ENCODE data around the gene ARFGEF3.
"Not testable (repeated sequence)": the region's sequence is repeated elsewhere in the genome, so short reads cannot be mapped to it uniquely, and the experiment has no call there.

ARFGEF3 gene

DNA sequence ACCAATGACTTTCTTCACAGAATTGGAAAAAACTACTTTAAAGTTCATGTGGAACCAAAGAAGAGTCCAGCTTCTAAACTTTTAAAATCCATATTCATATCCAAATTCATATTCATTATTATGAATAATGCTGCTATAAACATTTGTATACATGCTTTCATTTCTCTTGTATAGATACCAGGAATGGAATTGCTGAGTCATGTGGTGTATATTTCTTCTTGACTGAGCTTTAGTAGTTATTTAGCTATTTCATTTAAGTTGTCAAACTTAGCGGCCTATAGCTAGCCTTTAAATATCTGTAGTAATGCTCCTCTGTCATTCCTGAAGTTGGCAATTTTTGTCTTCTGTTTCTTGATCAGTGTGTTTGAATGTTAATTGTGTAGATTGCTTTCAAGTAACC lies 196.2 kb downstream of the ARFGEF3 start:
- no peak for DNase-seq (ENCODE audit: low read depth)

- DNase-seq (ENCODE audit: low read depth) = not testable (repeated sequence)
Measured at GRCh38 chr6:138368684-138369083, 206.9 kb downstream of the ARFGEF3 start.

DNA sequence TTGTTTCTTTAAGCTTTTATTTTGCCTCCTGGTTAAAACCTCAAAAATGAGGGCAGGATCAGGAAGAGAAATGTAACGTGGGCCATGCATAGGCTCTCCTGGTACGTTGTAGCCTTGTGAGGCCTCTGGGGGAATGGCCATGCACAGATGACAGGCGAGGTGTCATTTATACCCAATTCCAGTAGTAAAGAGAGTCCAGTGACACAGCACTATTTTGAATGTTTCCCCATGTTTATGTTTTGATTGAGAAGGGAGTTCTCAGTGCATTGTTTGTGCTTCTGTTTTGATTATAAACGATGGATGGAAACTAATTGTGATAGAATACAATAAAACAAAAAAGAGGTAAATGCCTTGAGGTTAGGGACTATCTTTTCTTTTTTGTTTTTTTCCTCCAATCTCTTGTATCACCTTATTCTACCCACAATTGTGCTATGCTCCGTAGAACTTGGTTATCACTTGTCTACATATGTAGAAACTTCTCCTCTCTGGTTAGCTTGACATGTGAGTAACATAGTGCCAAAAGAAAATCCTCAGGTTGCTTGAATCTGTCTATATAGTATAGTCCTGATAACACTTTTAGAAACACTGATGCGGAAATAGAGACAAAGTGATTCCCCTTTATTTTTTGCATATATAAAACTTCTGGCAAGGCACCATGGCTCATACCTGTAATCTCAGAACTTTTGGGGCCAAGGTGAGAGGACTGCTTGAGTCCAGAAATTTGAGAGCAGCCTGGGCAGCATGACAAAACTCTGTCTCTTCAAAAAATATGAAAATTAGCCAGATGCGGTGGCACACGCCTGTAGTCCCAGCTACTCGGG lies 209.1 kb downstream of the ARFGEF3 start:
- DNase-seq (ENCODE audit: low read depth) = no peak

GRCh38 chr6:138371452-138371711 lies 209.6 kb downstream of the ARFGEF3 start:
- no peak for DNase-seq (ENCODE audit: low read depth)

- no peak for DNase-seq (ENCODE audit: low read depth)
Measured at GRCh38 chr6:138371720-138372119, 210.0 kb downstream of the ARFGEF3 start.

DNA sequence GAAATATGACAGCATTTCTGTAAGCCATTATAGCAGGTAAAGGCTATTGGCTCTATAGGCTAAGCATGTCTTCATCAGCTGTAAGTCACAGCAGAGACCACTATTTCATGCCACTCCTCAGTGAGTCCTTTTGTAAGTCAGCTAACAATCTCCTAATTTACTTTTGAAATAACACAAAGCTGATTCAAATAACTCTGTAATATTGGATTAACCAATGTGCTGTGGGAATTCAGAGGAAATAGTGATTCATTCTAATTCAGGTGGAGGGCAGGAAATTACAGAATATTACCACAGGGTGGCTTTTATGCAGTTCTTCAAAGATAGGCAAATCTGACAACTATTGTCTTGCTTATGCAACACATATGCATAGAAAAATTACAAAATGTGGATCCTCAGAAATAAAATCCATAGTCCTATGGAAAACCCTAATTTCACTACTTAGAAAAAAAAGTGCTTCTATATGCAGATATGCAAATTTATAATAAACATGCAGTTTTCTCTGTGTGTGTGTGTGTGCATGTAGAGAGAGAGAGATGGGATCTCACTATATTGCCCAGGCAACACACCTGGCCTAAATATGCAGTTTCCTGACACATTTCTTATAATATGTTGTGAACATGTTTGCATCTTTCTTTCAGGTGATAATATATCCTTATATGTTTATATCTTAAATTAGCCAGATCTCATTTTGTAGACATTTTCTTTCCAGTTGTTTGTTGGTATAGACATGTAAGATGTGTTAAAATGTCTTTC lies 211.1 kb downstream of the ARFGEF3 start:
- DNase-seq (ENCODE audit: low read depth) = no peak

DNA sequence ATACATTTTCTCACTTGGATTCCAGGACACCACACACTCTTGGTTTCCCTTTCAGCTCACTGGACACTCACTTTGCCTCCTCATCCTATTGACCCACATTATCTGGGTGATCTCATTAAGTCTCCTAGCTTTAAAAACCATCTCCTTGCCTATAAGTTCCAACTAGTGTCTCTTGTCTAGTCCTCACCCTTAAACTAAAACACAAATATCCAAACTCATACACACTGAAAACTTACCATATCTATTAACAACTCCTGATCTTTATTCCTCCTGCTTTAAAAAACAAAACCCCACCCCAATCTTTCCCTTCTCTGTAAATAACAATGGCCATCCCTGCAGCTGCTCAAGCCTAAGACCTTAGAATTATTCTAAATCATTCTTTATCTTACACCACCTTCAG lies 212.5 kb downstream of the ARFGEF3 start:
- no peak for DNase-seq (ENCODE audit: low read depth)

- DNase-seq (ENCODE audit: low read depth) = no peak
Measured at GRCh38 chr6:138374815-138375214, 213.1 kb downstream of the ARFGEF3 start.

- no peak for DNase-seq (ENCODE audit: low read depth)
Measured at GRCh38 chr6:138377042-138377441, 215.3 kb downstream of the ARFGEF3 start.

DNA sequence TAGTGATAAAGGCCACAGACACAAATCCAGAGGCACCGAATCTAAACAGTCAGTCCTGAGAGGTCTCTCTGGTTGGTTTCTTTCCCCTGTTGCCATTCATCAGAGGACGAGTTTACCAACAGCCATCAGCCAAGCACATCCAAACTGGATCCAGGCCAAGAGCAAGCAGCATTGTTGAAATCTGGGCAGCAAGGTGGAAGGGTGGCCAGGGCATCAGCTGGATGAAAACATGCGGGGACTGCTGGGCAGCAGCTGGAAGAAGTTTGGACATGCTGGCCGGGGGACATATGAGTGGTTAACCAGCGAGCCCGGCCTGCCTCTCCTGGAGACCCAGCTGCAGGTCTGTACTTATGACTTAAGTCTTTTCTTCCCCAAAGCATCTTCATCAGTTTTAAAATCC lies 216.1 kb downstream of the ARFGEF3 start, which contains the start of gene SMIM28:
Gene SMIM28, plus strand, starts transcription at position 62 of the 400 bp plus-strand sequence. Its CDS starts 168 bp downstream, at position 230.
- DNase-seq (ENCODE audit: low read depth) = no peak

DNA sequence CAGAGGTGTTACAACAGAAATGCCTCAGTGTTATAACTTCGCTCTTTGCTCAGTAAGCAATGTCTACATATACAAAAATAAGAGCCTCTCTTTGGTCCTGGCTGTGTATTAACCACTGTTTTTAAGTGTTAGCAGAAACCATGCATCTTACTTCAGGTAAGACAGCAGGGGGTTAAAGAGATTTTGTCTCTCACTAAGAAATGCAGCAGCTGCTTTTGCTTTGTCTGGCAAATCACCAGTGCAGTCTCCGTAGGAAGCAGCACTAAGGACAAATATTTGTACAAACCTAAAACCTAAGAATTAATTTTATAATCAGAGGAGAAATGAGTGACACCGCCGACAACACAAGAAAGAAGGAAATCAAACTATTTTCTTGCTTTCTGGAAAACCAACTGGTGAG lies 216.7 kb downstream of the ARFGEF3 start:
- DNase-seq (ENCODE audit: low read depth) = no peak

DNA sequence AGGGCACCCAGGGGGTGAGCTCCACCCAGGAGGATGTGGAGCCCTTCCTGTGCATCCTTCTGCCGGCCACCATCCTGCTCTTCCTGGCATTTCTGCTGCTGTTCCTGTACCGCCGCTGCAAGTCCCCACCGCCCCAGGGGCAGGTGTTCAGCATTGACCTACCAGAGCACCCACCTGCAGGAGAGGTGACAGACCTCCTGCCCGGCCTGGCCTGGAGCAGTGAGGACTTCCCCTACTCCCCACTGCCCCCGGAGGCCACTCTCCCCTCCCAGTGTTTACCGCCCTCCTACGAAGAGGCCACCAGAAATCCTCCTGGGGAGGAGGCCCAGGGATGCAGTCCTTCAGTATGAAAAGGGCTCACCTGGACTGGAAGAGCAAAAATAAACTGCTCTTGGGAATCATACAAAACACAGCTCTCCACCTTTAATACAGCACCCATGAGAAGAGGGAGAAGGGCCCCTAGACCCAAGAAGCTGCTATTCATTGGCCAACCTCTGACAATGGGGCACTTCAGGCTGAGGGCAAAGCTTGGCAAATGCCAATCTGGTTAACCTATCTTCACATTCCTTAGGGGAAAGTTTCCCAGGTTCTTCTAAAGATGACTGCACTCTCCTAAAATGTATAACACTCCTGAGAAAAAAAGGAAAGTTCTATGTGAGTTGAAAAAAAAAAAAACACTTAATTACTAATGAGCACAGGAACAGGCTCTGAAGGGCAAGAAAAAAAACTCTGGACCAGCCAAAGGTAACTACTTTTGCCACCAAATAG lies 220.9 kb downstream of the ARFGEF3 start:
- no peak for DNase-seq (ENCODE audit: low read depth)

- no peak for DNase-seq (ENCODE audit: low read depth)
Measured at GRCh38 chr6:138383776-138384175, 222.0 kb downstream of the ARFGEF3 start.

DNA sequence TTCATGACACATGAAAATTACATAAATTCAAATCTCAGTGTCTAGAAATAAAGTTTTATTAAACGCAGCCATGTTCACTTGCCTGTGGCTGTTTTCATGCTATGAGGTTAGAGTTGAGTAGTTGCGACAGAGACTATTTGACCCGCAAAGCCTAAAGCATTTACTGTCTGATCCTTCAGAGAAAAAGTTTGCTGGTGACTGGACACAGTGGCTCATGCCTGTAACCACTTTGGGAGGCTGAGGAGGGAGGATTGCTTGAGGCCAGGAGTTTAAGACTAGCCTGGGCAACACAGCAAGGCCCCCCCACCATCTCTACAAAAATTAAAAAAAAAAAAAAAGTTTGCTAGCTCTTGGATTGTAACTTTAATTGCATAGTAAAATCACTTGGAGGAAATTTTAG lies 225.2 kb downstream of the ARFGEF3 start:
- no peak for DNase-seq (ENCODE audit: low read depth)

DNA sequence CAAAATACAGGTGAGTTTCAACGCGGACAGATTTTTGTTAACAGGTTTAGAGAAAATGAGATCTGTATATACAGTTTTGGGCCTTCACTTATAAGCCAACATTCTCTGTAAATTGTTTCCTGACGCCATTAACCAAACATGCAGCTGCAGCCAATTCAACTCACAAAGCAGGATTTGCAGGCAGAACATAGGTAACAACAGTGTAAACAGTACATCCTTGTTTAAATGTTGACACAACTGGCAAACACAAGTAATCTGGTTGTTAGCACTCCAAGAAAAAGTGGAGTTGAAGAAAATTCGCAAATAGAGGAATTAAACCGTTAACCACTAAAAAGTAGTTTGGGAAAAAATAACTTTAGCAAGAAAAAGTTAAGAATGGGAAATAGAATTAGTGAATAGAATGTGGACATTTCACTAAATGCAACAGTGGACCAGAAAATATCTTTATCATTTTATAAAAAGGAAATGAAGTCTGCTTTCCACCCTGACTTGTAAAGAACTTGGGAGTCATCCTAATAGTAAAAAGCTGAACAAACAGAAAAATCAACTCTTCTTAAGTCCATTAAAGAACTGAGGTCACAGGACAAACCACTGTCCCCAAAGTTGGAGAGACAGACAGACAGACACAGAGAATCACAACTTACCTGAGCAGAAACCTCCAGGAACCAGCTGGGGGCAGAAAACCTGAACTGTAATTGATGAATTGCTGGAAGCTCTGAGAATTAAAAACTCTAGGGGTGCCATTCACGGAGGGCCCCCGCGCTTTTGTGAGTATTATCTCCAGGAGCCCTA lies 226.0 kb downstream of the ARFGEF3 start:
- DNase-seq (ENCODE audit: low read depth) = no peak

DNA sequence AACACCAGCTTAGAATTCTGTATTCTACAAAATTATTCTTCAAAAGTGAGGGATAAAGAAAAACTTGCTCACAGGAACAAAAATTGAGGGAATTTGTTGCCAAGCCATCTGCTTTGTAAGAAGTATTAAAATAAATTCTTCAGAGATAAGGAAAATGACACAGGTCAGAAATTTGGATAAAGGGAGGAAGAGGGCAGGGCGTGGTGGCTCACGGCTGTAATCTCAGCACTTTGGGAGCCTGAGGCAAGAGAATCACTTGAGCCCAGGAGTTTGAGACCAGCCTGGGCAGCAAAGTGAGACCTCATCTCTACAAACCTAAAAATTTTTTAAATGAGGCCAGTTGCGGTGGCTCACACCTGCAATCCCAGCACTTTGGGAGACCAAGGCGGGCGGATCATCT lies 227.8 kb downstream of the ARFGEF3 start:
- no peak for DNase-seq (ENCODE audit: low read depth)

Data from fibroblast of the conjunctiva (primary cell).